DMS79 treated with DMSO at 0.1 percent for 48 hours (cell line): Measurements from ENCODE around the gene DPYSL5.
"Not testable (repeated sequence)": the region's sequence is repeated elsewhere in the genome, so short reads cannot be mapped to it uniquely, and the experiment has no call there.

Experiments used
- DNase-seq: peaks from one replicate; lab custom pipeline; 2025; lab: John Stamatoyannopoulos, UW

Gene DPYSL5

GRCh38 chr2:26875808-26876207 lies 27.9 kb downstream of the DPYSL5 start:
- DNase-seq, result no peak

GRCh38 chr2:26876260-26876659 lies 28.3 kb downstream of the DPYSL5 start:
- no peak for DNase-seq

- DNase-seq, result no peak
Observed at GRCh38 chr2:26877276-26877675, 29.3 kb downstream of the DPYSL5 start.

DNA sequence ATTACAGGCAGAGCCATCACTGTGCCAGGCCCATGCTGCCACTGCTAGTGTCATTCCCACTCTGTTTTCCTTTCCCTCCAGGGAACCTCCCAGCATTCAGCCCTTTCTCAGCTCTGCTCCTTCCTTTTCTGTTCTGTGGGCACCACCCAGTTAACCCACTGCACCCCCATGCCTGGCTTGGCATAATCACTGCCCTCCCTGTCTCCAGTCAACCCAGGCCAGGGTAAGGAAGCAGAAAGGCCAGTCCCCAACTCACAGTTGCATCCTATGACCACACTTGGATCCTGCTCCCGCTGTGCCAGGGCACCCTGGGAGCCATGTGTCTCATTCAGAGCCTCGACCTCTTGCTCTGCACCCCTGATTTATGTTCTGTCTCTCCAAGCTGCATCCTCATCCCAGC lies 32.2 kb downstream of the DPYSL5 start:
- DNase-seq, result no peak

- no peak for DNase-seq
Observed at GRCh38 chr2:26880910-26881435, 33.0 kb downstream of the DPYSL5 start.

DNA sequence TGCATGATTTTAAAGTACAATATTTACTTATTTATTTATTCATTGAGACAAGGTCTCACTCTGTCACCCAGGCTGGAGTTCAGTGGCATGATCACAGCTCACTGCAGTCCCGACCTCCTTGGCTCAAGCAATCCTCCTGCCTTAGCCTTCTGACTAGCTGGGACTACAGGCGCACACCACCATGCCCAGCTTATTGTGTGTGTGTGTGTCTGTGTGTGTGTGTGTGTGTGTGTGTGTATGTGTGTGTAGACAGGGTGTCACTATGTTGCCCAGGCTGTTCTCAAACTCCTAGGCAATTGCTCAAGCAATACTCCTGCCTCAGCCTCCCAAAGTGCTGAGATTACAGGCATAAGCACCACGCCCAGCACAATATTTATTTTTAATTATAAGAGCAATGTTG lies 34.3 kb downstream of the DPYSL5 start:
- DNase-seq, result not testable (repeated sequence)

DNA sequence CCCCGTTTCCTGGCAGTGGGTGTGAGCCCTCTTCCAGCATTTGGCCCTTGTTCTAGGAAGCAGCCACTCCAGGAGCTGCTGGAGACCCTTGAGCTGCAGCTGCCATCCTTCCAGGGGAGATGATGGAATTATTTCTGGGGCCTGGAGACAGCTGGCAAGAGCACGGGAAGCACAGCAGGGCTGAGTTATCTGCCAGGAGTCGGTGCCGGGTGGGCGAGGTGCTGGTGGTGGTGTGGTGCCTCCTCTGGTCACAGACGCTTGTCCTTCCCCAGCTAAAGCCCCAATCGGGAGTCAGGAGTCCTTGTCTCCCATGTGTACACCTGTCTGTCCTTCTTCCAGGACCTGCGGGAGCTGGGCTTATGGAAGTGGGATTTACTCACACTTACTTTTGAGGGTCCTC lies 36.0 kb downstream of the DPYSL5 start:
- DNase-seq, result peak; percentile 82

GRCh38 chr2:26884486-26884885 lies 36.6 kb downstream of the DPYSL5 start:
- no peak for DNase-seq

GRCh38 chr2:26885651-26886329 lies 37.9 kb downstream of the DPYSL5 start:
- DNase-seq, result no peak

DNA sequence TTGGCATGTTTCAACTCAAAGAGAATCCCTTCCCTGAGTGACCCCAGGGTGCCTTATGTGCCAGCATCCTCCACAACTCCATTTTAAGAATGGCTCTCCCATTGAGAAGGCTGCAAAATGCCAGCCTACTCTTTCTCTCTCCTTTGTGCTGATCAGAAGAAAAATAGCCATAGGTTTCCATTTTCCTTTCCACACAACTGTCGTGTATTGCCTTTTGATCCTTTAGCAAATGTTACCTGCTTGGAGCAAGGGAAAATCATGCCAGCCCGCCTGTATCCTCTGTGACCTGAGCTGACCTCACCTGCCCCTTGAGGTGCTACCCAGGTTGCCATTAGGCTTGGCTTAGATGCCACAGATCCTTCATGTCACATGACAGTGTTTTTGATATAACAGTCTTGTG lies 38.8 kb downstream of the DPYSL5 start:
- DNase-seq, result no peak

GRCh38 chr2:26887151-26887550 lies 39.2 kb downstream of the DPYSL5 start:
- no peak for DNase-seq

DNA sequence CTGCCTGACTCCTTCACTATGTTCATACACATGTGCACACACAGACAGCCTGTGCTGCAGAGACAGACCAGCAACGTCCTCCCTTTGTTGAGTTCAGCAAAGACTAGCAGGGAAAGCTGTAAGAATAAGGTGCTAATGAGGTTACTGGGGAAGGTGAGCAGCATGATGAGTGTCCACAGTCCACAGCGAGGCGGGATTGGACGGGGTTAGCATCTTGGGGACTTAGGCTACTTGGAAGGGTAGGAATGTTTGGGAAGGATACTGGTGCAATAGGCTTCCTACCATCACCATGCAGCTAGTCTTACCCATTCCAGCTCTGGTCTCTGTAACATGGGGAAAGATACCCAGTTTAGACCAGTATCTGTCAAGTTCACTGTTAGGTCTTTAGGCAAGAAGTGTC lies 41.9 kb downstream of the DPYSL5 start:
- DNase-seq, result no peak

GRCh38 chr2:26890341-26891000 lies 42.5 kb downstream of the DPYSL5 start:
- no peak for DNase-seq

GRCh38 chr2:26892133-26892532 lies 44.2 kb downstream of the DPYSL5 start:
- peak; percentile 85 for DNase-seq

DNA sequence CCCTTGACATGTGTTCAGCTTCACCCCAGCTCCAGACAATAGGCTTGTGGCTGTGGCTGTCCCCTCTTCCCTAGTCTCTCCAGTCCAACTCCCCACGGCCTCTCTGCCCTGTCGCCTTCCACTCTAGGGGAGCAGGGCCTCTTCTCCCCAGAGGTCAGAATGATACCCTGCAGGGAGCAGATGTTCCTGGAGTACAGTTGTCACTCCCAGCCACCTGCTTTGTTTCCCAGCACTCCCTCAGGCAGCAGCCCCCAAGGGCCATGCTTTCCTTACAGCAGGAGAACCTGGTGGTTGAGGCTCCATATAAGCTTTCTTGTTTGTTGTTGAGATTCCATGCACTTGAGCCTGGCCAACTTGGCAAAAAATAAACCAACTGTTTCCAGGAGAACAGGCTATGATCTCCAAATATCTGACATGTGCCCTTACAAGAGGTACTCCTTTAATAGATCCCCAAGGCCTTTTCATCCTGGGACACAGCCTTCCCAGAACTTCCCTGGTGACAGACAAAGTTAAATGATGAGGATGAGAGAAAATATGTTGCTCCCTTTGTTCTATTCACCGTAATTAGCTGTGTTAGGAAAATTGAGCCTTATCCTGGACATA lies 45.1 kb downstream of the DPYSL5 start:
- DNase-seq, result peak; percentile 48

DNA sequence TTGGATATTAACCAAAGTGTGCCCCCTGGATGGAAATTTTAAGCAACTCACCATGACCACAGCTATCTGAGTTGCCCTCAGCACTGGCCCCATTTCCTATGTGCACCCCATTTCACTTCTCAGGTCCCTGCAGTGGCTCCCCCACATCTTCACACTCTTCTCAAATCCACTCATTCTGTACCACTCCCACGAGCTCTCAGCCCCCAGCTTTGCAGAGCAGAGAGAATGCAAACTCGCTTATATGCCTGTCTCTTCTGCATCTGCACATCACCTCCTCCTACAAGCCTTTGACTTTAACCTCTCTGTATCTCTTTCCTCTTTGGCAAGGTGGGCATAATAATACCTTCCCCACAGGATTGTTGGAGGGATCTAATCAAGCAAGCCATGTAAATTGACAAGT lies 46.2 kb downstream of the DPYSL5 start:
- no peak for DNase-seq

DNA sequence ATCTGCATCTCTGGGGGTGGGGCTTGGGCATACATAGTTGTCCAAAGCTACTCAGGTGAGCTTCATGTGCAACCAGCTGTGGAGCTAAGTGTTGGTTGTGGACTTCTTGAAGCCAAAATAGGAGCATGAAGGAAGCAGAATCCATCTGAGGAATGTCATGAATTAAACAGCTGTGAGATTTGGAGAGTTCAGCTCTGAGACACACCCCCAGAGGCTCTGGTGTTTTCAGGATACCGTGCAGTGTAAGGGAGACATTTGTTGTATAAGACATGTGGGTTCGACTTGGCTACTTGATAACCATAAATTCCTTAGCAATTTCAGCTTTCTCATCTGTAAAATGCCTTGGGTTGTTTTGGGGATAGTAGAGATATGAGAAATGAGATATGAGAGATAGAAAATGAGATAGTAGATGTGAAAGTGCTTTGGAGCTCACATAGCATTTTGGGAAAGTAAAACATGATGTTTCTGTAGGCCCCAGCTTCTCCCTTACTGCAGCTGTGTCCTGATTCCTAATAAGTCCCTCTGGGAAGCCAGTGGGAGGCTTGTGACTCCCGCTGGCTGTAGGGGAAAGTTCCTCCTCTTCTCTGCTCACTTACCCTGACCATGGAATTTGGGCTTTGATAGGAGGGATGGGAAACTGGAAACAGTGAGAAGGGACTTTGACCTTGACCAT lies 50.0 kb downstream of the DPYSL5 start:
- no peak for DNase-seq

DNA sequence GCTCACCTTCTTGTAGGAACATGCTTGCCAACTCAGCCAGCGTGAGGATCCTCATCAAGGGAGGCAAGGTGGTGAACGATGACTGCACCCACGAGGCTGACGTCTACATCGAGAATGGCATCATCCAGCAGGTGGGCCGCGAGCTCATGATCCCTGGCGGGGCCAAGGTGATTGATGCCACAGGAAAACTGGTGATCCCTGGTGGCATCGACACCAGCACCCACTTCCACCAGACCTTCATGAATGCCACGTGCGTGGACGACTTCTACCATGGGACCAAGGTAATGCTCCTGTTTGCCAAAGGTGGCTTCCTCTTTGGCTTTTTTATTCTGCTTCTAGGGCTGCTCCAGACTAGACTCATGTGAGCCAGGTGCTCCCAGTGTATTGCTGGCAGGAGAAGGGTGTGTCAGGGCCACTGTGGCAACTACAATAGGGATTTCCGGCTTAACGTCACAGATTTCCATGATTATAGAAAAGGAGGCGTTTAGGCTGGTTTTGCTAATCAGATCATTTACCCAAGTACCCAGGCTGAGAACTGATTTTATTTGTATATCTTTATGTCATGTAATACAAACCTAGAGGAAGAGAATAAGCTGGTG lies 50.6 kb downstream of the DPYSL5 start:
- DNase-seq, result no peak

- no peak for DNase-seq
Observed at GRCh38 chr2:26899500-26900164, 51.7 kb downstream of the DPYSL5 start.

DNA sequence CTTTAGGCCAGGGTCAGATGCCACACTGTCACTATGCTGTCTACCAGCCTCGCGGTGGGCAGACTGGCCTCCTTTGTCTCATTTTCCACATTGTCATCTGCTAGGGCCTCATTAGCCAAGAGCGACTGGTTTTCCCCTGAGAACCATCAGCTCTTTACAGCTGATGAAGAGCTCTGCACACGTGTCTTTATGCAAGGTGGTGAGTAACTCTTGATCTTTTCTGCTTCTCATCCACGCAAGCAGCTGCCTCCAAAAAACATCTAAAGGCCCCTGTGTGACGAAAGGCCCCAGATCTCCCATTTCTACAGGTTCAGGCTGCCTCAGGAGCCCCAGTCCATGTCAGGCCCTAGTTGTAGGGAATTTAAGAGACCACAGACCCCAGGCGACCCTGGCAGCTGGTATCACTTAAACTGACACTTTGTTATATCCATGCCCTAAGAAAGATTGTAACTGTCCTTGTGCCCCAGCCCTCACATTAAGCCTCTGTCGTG lies 52.9 kb downstream of the DPYSL5 start:
- peak; percentile 27 for DNase-seq
